Activated naive CD8-positive, alpha-beta T cell treated with anti-CD3 and anti-CD28 coated beads, Interleukin-2, amount 10 ng/mL, durations not matched to agents 7 days and 5 days (primary cell): ENCODE results near the gene RIN3. TPM values are rescaled to one million over a fixed set of nuclear protein-coding genes. Genes with fewer than 3 reads are reported as not detected.
A peak's percentile ranks its signal among the peaks of the same experiment; 100 is the strongest.
"Not testable (repeated sequence)": the region's sequence is repeated elsewhere in the genome, so short reads cannot be mapped to it uniquely, and the experiment has no call there.

ENCODE experiments used
- ATAC-seq: fragments of 150-1000 bp; cut with Tn5 transposase; one replicate; pipeline ENCODE4 v1.10.0; 2021; ENCODE audit warnings: low read depth, moderate library complexity
- POLR2A ChIA-PET: fragments of 350-600 bp; sonication (Branson Sonifier 250); formaldehyde crosslinking; loops from one replicate; lab custom pipeline; 2021; ENCODE audit warnings: antibody characterized with exemption; lab: Charles Lee
- DNase-seq: peaks from one replicate; pipeline ENCODE4 v3.0.0; 2021
- H3K27ac Mint-ChIP-seq: one replicate; pipeline ENCODE4 v1.8.0; 2022; ENCODE audit warnings: mild to moderate bottlenecking, mixed read lengths
- H3K27me3 Mint-ChIP-seq: one replicate; pipeline ENCODE4 v1.8.0; 2022; ENCODE audit warnings: mild to moderate bottlenecking, moderate library complexity, mixed read lengths
- H3K36me3 Mint-ChIP-seq: one replicate; pipeline ENCODE4 v1.8.0; 2021; ENCODE audit warnings: mild to moderate bottlenecking, mixed read lengths
- H3K4me1 Mint-ChIP-seq: one replicate; pipeline ENCODE4 v1.8.0; 2021; ENCODE audit warnings: mixed read lengths
- H3K4me3 Mint-ChIP-seq: one replicate; pipeline ENCODE4 v1.8.0; 2022; ENCODE audit warnings: mild to moderate bottlenecking, moderate library complexity, mixed read lengths
- H3K9me3 Mint-ChIP-seq: one replicate; pipeline ENCODE4 v1.8.0; 2021; ENCODE audit warnings: mixed read lengths
- total RNA-seq, 2 experiments: library from RNA; stranded (reverse); gene quantifications; one replicate each; pipeline ENCODE4 v1.2.3, GENCODE V29; 2021

RIN3 gene
- total RNA-seq, 2 experiments from 2014 or later: 80.5 to 80.9 TPM

- POLR2A ChIA-PET: interaction anchor here (0.9 to 2.0 kb wide), 4 partner anchors 8 to 98 kb away, joined by 3 to 10 read pairs (median 3); no protein-coding TSS in a partner anchor
- peaks cover 42% of the 10 kb centered on the region for H3K4me1 Mint-ChIP-seq
- H3K36me3 Mint-ChIP-seq: peaks cover 63% of the 10 kb centered on the region
- no peaks in the 10 kb centered on the region for H3K27me3 Mint-ChIP-seq
- peaks cover 1% of the 10 kb centered on the region for H3K9me3 Mint-ChIP-seq
- no peak for ATAC-seq
- H3K27ac Mint-ChIP-seq: peak overlapping the region; percentile 51
- DNase-seq: no peak
- peak overlapping the region; percentile 34 for H3K4me3 Mint-ChIP-seq
Measured at GRCh38 chr14:92676403-92677086, 163.0 kb downstream of the RIN3 start.

- ATAC-seq (peak; percentile 72), DNase-seq (no peak)
- H3K9me3 Mint-ChIP-seq: peaks cover 1% of the 10 kb centered on the region
- H3K4me3 Mint-ChIP-seq: peak overlapping the region; percentile 14
- peaks cover 42% of the 10 kb centered on the region for H3K4me1 Mint-ChIP-seq
- H3K36me3 Mint-ChIP-seq: peaks cover 61% of the 10 kb centered on the region
- H3K27me3 Mint-ChIP-seq: no peaks in the 10 kb centered on the region
- POLR2A ChIA-PET: interaction anchor here (0.9 to 2.0 kb wide), 4 partner anchors 9 to 99 kb away, joined by 3 to 10 read pairs (median 3); no protein-coding TSS in a partner anchor
- peak overlapping the region; percentile 51 for H3K27ac Mint-ChIP-seq
Measured at GRCh38 chr14:92677087-92677668, 163.6 kb downstream of the RIN3 start.

GRCh38 chr14:92677955-92678354 is 164.4 kb downstream of the RIN3 start:
- ATAC-seq (no peak), DNase-seq (no peak)
- H3K4me3 Mint-ChIP-seq: no peak overlapping the region
- no peaks in the 10 kb centered on the region for H3K27me3 Mint-ChIP-seq
- POLR2A ChIA-PET: interaction anchor here (2.0 kb wide), 1 partner anchor 27 kb away, joined by 10 read pairs; no protein-coding TSS in a partner anchor
- peaks cover 44% of the 10 kb centered on the region for H3K4me1 Mint-ChIP-seq
- H3K9me3 Mint-ChIP-seq: peaks cover 1% of the 10 kb centered on the region
- H3K36me3 Mint-ChIP-seq: peaks cover 58% of the 10 kb centered on the region
- H3K27ac Mint-ChIP-seq: no peak overlapping the region

GRCh38 chr14:92678766-92679165 is 165.2 kb downstream of the RIN3 start:
- Mint-ChIP-seq H3K4me1 (peaks cover 44% of the 10 kb centered on the region), H3K36me3 (peaks cover 58% of the 10 kb centered on the region), H3K27me3 (no peaks in the 10 kb centered on the region), H3K27ac (no peak overlapping the region), H3K4me3 (no peak overlapping the region), H3K9me3 (peaks cover 1% of the 10 kb centered on the region)
- DNase-seq (no peak), ATAC-seq (no peak)
- POLR2A ChIA-PET: no interaction called here

- ATAC-seq: no peak
- no peaks in the 10 kb centered on the region for H3K27me3 Mint-ChIP-seq
- no peak for DNase-seq
- H3K27ac Mint-ChIP-seq: no peak overlapping the region
- peaks cover 44% of the 10 kb centered on the region for H3K4me1 Mint-ChIP-seq
- H3K4me3 Mint-ChIP-seq: no peak overlapping the region
- peaks cover 56% of the 10 kb centered on the region for H3K36me3 Mint-ChIP-seq
- POLR2A ChIA-PET: no interaction called here
- H3K9me3 Mint-ChIP-seq: peaks cover 1% of the 10 kb centered on the region
Measured at GRCh38 chr14:92679246-92679645, 165.7 kb downstream of the RIN3 start.

- H3K27me3 Mint-ChIP-seq, DNase-seq, POLR2A ChIA-PET, ATAC-seq, H3K27ac Mint-ChIP-seq, H3K4me3 Mint-ChIP-seq, H3K9me3 Mint-ChIP-seq: not testable (repeated sequence)
- Mint-ChIP-seq H3K36me3 (peaks cover 52% of the 10 kb centered on the region), H3K4me1 (peaks cover 40% of the 10 kb centered on the region)
Measured at GRCh38 chr14:92680330-92680729, 166.7 kb downstream of the RIN3 start.

- peaks cover 53% of the 10 kb centered on the region for H3K36me3 Mint-ChIP-seq
- no peaks in the 10 kb centered on the region for H3K27me3 Mint-ChIP-seq
- ATAC-seq (peak; percentile 60), DNase-seq (peak; percentile 82)
- H3K4me1 Mint-ChIP-seq: peaks cover 33% of the 10 kb centered on the region
- POLR2A ChIA-PET: no interaction called here
- peak overlapping the region; percentile 45 for H3K27ac Mint-ChIP-seq
- no peak overlapping the region for H3K4me3 Mint-ChIP-seq
- peaks cover 1% of the 10 kb centered on the region for H3K9me3 Mint-ChIP-seq
Measured at GRCh38 chr14:92680781-92681650, 167.4 kb downstream of the RIN3 start.

GRCh38 chr14:92683041-92683440 is 169.5 kb downstream of the RIN3 start:
- Mint-ChIP-seq H3K4me1 (peaks cover 13% of the 10 kb centered on the region), H3K27me3 (no peaks in the 10 kb centered on the region), H3K9me3 (no peaks in the 10 kb centered on the region), H3K27ac (no peak overlapping the region), H3K4me3 (no peak overlapping the region), H3K36me3 (peaks cover 42% of the 10 kb centered on the region)
- DNase-seq (no peak), ATAC-seq (no peak)
- POLR2A ChIA-PET: no interaction called here

GRCh38 chr14:92684801-92685560 is 171.4 kb downstream of the RIN3 start:
- H3K4me3 Mint-ChIP-seq: no peak overlapping the region
- H3K27me3 Mint-ChIP-seq: no peaks in the 10 kb centered on the region
- DNase-seq (no peak), ATAC-seq (no peak)
- peaks cover 26% of the 10 kb centered on the region for H3K36me3 Mint-ChIP-seq
- peaks cover 8% of the 10 kb centered on the region for H3K4me1 Mint-ChIP-seq
- POLR2A ChIA-PET: no interaction called here
- no peak overlapping the region for H3K27ac Mint-ChIP-seq
- H3K9me3 Mint-ChIP-seq: no peaks in the 10 kb centered on the region

- peaks cover 9% of the 10 kb centered on the region for H3K4me1 Mint-ChIP-seq
- DNase-seq: no peak
- H3K4me3 Mint-ChIP-seq: no peak overlapping the region
- no peaks in the 10 kb centered on the region for H3K27me3 Mint-ChIP-seq
- POLR2A ChIA-PET: no interaction called here
- no peaks in the 10 kb centered on the region for H3K9me3 Mint-ChIP-seq
- no peak for ATAC-seq
- peaks cover 23% of the 10 kb centered on the region for H3K36me3 Mint-ChIP-seq
- no peak overlapping the region for H3K27ac Mint-ChIP-seq
Measured at GRCh38 chr14:92685784-92686355, 172.3 kb downstream of the RIN3 start.

- POLR2A ChIA-PET: no interaction called here
- H3K9me3 Mint-ChIP-seq: no peaks in the 10 kb centered on the region
- H3K4me1 Mint-ChIP-seq: peaks cover 4% of the 10 kb centered on the region
- H3K36me3 Mint-ChIP-seq: peaks cover 19% of the 10 kb centered on the region
- H3K27ac Mint-ChIP-seq: no peak overlapping the region
- H3K27me3 Mint-ChIP-seq: no peaks in the 10 kb centered on the region
- no peak for DNase-seq
- no peak for ATAC-seq
- H3K4me3 Mint-ChIP-seq: no peak overlapping the region
Measured at GRCh38 chr14:92686411-92686899, 172.9 kb downstream of the RIN3 start.

- peaks cover 3% of the 10 kb centered on the region for H3K4me1 Mint-ChIP-seq
- H3K36me3 Mint-ChIP-seq: peaks cover 18% of the 10 kb centered on the region
- no peak overlapping the region for H3K4me3 Mint-ChIP-seq
- no peaks in the 10 kb centered on the region for H3K9me3 Mint-ChIP-seq
- ATAC-seq (no peak), DNase-seq (peak; percentile 54)
- no peak overlapping the region for H3K27ac Mint-ChIP-seq
- POLR2A ChIA-PET: no interaction called here
- H3K27me3 Mint-ChIP-seq: no peaks in the 10 kb centered on the region
Measured at GRCh38 chr14:92686900-92687427, 173.4 kb downstream of the RIN3 start.
